Mucosa of descending colon (tissue), 3 donors: ENCODE data around the gene MYZAP. TPM values are rescaled to one million over a fixed set of nuclear protein-coding genes. Genes with fewer than 3 reads are reported as not detected.

Source experiments
- ATAC-seq: fragments of 200-7000 bp; cut with Tn5 transposase; one replicate; pipeline ENCODE4 v1.9.1; 2020; ENCODE audit warnings: mild to moderate bottlenecking, moderate library complexity
- DNase-seq, 3 donors: peaks; one replicate each; pipeline ENCODE4 v3.0.0-alpha.2; 2020
- H3K36me3 ChIP-seq: fragments of 200-600 bp; one replicate; pipeline ENCODE4 v1.8.0; 2021; ENCODE audit warnings: low read depth, mild to moderate bottlenecking
- H3K4me1 ChIP-seq: fragments of 200-600 bp; one replicate; pipeline ENCODE4 v1.8.0; 2021; ENCODE audit warnings: low read depth, mild to moderate bottlenecking
- H3K4me3 ChIP-seq: fragments of 200-600 bp; one replicate; pipeline ENCODE4 v1.8.0; 2021; ENCODE audit warnings: mild to moderate bottlenecking
- H3K9me3 ChIP-seq: fragments of 200-600 bp; one replicate; pipeline ENCODE4 v1.8.0; 2021; ENCODE audit warnings: mild to moderate bottlenecking
- CTCF ChIP-seq: fragments of 200-600 bp; IDR thresholded peaks from one replicate; pipeline ENCODE4 v1.8.0; 2022; ENCODE audit warnings: antibody characterized with exemption, mild to moderate bottlenecking
- intact Hi-C, 2 donors: fragments of 100-400 bp; cut with DNase I in 1 of 2; cut with micrococcal nuclease in 1 of 2; formaldehyde crosslinking; loops; one replicate each; pipeline versions ENCODE4 v1.11.0 to v1.11.1; 2022; cut with DNase I, micrococcal nuclease
- total RNA-seq, 3 donors: library from RNA; stranded (reverse); fragmentation: NEBNext Ultra II Directional in 2 of 3; extraction: Animal tissue kit (Norgen Biotek cat#: 25700) in 2 of 3; gene quantifications; one replicate each; pipeline versions ENCODE4 v1.2.1 to v1.2.4, GENCODE V29; 2021 to 2023
- donor health status: DM: no; HTN: no; CAD: no; lungs with moderate emphysema.
- donor health status: DM: no; HTN: no; CAD: no.
- donor health status: DM: no; HTN: yes; CAD: no.

MYZAP gene
- total RNA-seq, 3 donors from 2014 or later = 17.5 to 18.8 (median 17.9) TPM

GRCh38 chr15:57685306-57686095 lies 93.8 kb downstream of the MYZAP start:
- Histone ChIP-seq H3K4me1 (no peaks in the 10 kb centered on the region), H3K9me3 (no peaks in the 10 kb centered on the region), H3K36me3 (no peaks in the 10 kb centered on the region), H3K4me3 (no peak overlapping the region)
- intact Hi-C loops = no loop called here
- no peak for TF ChIP-seq CTCF
- no peak for ATAC-seq
- no peak for DNase-seq

- intact Hi-C loops = no loop called here
- Histone ChIP-seq H3K9me3 (no peaks in the 10 kb centered on the region), H3K4me1 (no peaks in the 10 kb centered on the region), H3K4me3 (no peak overlapping the region), H3K36me3 (no peaks in the 10 kb centered on the region)
- DNase-seq (no peak), ATAC-seq (no peak)
- TF ChIP-seq CTCF = no peak
Observed at GRCh38 chr15:57686657-57687056, 95.0 kb downstream of the MYZAP start.

- DNase-seq (no peak), ATAC-seq (no peak)
- intact Hi-C loops = no loop called here
- no peak for TF ChIP-seq CTCF
- H3K4me3 ChIP-seq = no peak overlapping the region
- no peaks in the 10 kb centered on the region for H3K4me1 ChIP-seq
- H3K36me3 ChIP-seq = no peaks in the 10 kb centered on the region
- no peaks in the 10 kb centered on the region for H3K9me3 ChIP-seq
Observed at GRCh38 chr15:57690341-57690966, 98.8 kb downstream of the MYZAP start.

GRCh38 chr15:57691082-57691481 lies 99.4 kb downstream of the MYZAP start:
- no peak overlapping the region for H3K4me3 ChIP-seq
- DNase-seq (no peak), ATAC-seq (no peak)
- no peaks in the 10 kb centered on the region for H3K36me3 ChIP-seq
- no peaks in the 10 kb centered on the region for H3K4me1 ChIP-seq
- H3K9me3 ChIP-seq = no peaks in the 10 kb centered on the region
- intact Hi-C loops = no loop called here
- no peak for TF ChIP-seq CTCF

GRCh38 chr15:57692709-57693108 lies 101.0 kb downstream of the MYZAP start:
- DNase-seq (no peak), ATAC-seq (no peak)

More at GRCh38 chr15:57692709-57693108, 101.0 kb downstream of the MYZAP start:
- H3K9me3 ChIP-seq = no peaks in the 10 kb centered on the region
- H3K4me3 ChIP-seq = no peak overlapping the region
- intact Hi-C loops = no loop called here
- TF ChIP-seq CTCF = no peak
- H3K4me1 ChIP-seq = no peaks in the 10 kb centered on the region
- H3K36me3 ChIP-seq = no peaks in the 10 kb centered on the region
